Fibroblast of villous mesenchyme (primary cell): Measurements from ENCODE around the gene P3H2. TPM values are rescaled to one million over a fixed set of nuclear protein-coding genes. Genes with fewer than 3 reads are reported as not detected.

Experiments
- DNase-seq: peaks from one replicate; pipeline ENCODE4 v3.0.0-alpha.2; 2010; ENCODE audit warnings: low read depth
- H3K4me3 ChIP-seq: 2 replicates; pipeline ENCODE4 v1.5.1; 2011; ENCODE audit warnings: low read depth, mild to moderate bottlenecking, low read length
- total RNA-seq: library from RNA; depleted of rRNA; stranded (reverse); fragments of >200 nt; gene quantifications from 2 replicates; pipeline ENCODE4 v1.2.3, GENCODE V29; 2012
- TF ChIP-seq, protein P1 (sequence below): IDR thresholded peaks from 2 replicates; pipeline ENCODE4 v1.5.1; 2012; ENCODE audit warnings: low read depth, mild to moderate bottlenecking, low read length; ENCODE audit not compliant: insufficient read depth

Gene P3H2
- total RNA-seq, 1 donor: 51.8 TPM

DNA sequence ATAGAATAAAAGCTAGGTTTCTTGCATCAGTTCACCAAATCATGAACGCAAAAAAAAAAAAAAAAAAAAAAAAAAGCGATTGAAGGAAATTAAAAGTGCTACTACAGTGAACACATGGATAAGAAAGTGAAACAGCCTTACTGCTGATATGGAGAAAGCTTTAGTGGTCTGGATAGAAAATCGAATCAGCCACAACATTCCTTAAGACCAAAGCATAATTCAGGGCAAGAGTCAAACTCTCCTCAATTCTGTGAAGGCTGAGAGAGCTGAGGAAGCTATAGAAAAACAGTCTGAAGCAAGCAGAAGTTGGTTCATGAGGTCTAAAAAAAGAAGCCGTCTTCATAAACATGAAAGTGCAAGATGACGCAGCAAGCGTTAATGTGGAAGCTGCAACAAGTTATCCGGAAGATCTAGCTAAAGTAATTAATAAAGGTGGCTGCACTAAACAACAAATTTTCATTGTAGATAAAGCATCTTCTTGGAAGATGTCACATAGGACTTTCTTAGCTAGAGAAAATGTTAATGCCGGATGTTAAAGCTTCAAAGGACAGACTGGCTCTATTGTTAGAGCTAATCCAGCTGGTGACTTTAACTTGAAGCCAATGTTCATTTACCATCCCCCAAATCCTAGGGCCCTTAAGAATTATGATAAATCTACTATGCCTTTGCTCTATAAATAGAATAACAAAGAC is 19.2 kb downstream of the P3H2 start:
- DNase-seq: peak; percentile 73
- TF ChIP-seq, protein P1, sequence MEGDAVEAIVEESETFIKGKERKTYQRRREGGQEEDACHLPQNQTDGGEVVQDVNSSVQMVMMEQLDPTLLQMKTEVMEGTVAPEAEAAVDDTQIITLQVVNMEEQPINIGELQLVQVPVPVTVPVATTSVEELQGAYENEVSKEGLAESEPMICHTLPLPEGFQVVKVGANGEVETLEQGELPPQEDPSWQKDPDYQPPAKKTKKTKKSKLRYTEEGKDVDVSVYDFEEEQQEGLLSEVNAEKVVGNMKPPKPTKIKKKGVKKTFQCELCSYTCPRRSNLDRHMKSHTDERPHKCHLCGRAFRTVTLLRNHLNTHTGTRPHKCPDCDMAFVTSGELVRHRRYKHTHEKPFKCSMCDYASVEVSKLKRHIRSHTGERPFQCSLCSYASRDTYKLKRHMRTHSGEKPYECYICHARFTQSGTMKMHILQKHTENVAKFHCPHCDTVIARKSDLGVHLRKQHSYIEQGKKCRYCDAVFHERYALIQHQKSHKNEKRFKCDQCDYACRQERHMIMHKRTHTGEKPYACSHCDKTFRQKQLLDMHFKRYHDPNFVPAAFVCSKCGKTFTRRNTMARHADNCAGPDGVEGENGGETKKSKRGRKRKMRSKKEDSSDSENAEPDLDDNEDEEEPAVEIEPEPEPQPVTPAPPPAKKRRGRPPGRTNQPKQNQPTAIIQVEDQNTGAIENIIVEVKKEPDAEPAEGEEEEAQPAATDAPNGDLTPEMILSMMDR: no peak
- peak overlapping the region; percentile 31 for H3K4me3 ChIP-seq

DNA sequence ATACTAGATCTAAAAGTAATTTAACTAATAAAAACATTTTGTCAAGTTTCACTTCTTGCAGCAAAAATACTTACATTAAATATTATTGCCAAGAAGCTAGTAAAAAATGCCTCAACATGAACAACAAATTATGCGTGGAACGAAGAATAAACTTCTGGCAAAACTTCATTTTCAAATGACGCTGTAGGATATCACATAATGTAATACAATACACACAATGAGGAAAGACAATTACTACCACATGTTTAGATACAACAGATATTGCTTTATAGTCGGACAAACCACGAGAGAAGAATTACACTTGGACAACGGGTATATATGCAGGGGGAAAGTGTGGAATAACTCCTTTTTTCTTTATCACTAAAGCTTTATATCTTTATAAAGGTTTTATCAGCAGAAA is 21.6 kb downstream of the P3H2 start:
- no peak for DNase-seq
- H3K4me3 ChIP-seq: no peak overlapping the region
- TF ChIP-seq, protein P1: no peak

DNA sequence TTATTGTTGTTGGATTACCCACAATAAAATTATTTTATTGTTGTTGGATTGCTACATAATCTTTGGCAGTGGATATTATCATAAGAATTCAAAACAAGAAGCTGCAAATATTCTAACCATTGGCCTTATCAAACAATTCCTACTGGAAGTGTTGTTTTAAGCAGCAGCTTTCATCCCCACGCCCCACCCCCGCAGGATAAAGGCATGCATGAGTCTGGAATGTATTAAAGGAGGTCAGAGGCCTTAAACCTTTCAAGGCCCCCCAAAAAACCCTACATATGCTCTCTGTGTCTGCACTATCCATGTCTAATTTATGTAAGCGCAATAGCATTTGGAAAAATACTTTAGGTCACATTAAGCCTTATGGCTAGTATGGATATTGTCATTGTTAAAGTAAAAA is 23.1 kb downstream of the P3H2 start:
- DNase-seq: no peak
- H3K4me3 ChIP-seq: no peak overlapping the region
- TF ChIP-seq, protein P1: no peak

DNA sequence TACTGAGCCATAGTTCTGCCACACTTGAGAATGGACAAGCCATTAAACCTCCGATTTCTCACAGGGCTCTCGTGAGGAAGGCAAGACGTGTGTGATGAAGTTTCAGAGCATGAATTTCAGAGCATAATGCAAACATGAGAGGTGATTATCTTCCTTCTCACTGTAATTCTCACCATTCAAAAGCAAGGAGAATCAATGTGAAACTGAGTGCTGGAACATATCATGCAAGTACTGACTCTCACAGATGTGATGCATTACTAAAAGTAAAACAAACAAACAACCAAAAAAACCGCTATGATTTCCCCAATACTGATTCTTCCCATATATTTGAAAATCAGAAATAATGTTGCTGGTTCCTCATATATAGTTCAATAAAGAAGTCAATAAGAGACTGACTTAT is 23.7 kb downstream of the P3H2 start:
- no peak overlapping the region for H3K4me3 ChIP-seq
- TF ChIP-seq, protein P1: no peak
- no peak for DNase-seq

DNA sequence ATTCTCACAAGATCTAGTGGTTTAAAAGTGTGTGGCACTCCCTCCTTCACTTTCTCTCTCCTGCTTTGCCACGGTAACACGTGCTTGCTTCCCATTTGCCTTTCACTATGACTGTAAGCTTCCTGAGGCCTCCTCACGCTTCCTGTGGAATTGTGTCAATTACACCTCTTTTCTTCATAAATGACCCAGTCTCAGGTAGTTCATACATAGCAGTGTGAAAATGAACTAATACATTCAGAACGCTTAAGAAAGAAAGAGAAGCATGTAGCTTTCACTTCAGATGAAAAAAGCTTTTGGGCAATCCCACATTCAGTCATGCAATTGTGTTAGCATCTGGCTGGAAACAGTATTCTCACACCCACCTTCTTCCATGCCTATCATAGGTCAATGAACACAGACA is 24.4 kb downstream of the P3H2 start:
- TF ChIP-seq, protein P1: no peak
- DNase-seq: no peak
- H3K4me3 ChIP-seq: no peak overlapping the region

DNA sequence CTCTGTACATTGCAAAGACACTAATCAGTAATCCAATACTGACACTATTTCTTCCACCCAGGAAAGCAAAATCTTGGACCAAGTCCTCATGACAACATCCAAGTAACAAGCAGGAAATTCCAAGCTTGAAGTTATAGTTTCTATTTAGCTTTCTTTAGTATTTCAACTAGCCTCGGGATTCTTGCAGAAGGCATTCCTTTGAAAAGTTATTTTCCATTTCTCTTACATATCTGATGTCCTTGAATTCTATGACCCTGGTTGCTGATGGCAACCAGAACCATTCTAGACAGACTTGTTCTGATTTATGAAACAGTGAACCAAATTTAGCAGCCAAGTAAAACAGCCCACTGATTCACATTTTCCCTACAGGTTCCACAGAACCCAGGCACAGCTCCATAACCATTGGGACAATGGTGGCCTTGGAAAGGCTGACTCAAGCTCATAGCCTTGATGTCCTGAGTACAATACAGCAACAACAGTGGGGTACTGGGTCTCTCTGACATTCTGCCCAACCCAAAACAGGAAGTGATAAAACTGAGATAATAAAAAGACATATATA is 26.5 kb downstream of the P3H2 start:
- H3K4me3 ChIP-seq: no peak overlapping the region
- TF ChIP-seq, protein P1: no peak
- DNase-seq: peak; percentile 74
